Measurements from ENCODE around the gene GPR180. TPM values are rescaled to one million over a fixed set of nuclear protein-coding genes. Genes with fewer than 3 reads are reported as not detected.

The GPR180 gene
- total and polyA plus RNA-seq, 4 donors: 1.7 to 7.0 (median 3.9) TPM

DNA sequence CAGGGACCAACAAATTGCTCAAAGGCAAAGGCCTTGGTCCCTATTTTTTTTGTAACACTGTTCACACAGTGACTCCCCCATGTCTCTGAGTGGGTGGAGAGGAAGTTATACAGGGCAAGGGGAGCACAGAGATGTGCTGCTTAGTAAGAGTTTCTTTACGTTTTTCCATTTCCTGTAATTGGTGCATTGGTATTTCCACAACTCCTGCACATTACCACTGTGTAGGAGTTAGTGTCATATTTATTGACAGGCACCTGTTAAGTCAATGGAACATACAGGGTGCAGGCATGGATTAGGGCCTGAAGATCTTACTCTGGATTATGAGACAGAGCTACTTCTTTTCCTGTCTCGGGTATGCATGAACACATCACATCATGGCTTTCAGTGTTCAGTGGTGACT is 65.5 kb downstream of the GPR180 start:
- peaks cover 0 to 6% (median 0%) of the 10 kb centered on the region in 5 donors for H3K4me1 ChIP-seq (ENCODE audit: control insufficient read depth in 5 of 5, insufficient read depth in 5 of 5, low read length in 5 of 5)
- no peak for DNase-seq
- 56 to 62% methylated on average over 2 of the region's 2 CpGs for WGBS, 2 donors
- H3K9me3 ChIP-seq (ENCODE audit: control insufficient read depth in 4 of 4, insufficient read depth in 3 of 4, low read length in 3 of 4): peaks cover 0 to 2% (median 0%) of the 10 kb centered on the region in 4 donors
- no peak overlapping the region for H3K27ac ChIP-seq (ENCODE audit: low read depth in 1 of 2, low read length in 1 of 2)
- H3K36me3 ChIP-seq (ENCODE audit: control insufficient read depth in 4 of 4, insufficient read depth in 4 of 4, low read length in 4 of 4): no peaks in the 10 kb centered on the region
- peaks cover 0 to 46% (median 30%) of the 10 kb centered on the region in 3 donors for H3K27me3 ChIP-seq (ENCODE audit: control insufficient read depth in 3 of 3, insufficient read depth in 3 of 3, low read length in 2 of 3)
- no peak for ATAC-seq (ENCODE audit: insufficient read depth, low FRiP score)
- TF ChIP-seq, protein P1, sequence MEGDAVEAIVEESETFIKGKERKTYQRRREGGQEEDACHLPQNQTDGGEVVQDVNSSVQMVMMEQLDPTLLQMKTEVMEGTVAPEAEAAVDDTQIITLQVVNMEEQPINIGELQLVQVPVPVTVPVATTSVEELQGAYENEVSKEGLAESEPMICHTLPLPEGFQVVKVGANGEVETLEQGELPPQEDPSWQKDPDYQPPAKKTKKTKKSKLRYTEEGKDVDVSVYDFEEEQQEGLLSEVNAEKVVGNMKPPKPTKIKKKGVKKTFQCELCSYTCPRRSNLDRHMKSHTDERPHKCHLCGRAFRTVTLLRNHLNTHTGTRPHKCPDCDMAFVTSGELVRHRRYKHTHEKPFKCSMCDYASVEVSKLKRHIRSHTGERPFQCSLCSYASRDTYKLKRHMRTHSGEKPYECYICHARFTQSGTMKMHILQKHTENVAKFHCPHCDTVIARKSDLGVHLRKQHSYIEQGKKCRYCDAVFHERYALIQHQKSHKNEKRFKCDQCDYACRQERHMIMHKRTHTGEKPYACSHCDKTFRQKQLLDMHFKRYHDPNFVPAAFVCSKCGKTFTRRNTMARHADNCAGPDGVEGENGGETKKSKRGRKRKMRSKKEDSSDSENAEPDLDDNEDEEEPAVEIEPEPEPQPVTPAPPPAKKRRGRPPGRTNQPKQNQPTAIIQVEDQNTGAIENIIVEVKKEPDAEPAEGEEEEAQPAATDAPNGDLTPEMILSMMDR (IDR thresholded peaks at IDR 0.05; ENCODE audit: control extremely low read depth, extremely low read depth): no peak
- H3K4me3 ChIP-seq: no peak overlapping the region
- H3K9ac ChIP-seq (ENCODE audit: insufficient read depth in 1 of 2, low read length in 2 of 2): no peak overlapping the region

GRCh38 chr13:94672400-94672799 is 70.7 kb downstream of the GPR180 start:
- Histone ChIP-seq H3K9me3 (ENCODE audit: control insufficient read depth in 4 of 4, insufficient read depth in 3 of 4, low read length in 3 of 4) (no peaks in the 10 kb centered on the region), H3K9ac (ENCODE audit: insufficient read depth in 1 of 2, low read length in 2 of 2) (no peak overlapping the region), H3K27me3 (ENCODE audit: control insufficient read depth in 3 of 3, insufficient read depth in 3 of 3, low read length in 2 of 3) (peaks cover under 1 to 10% (median 3%) of the 10 kb centered on the region in 3 donors), H3K36me3 (ENCODE audit: control insufficient read depth in 4 of 4, insufficient read depth in 4 of 4, low read length in 4 of 4) (no peaks in the 10 kb centered on the region), H3K4me3 (no peak overlapping the region), H3K4me1 (ENCODE audit: control insufficient read depth in 5 of 5, insufficient read depth in 5 of 5, low read length in 5 of 5) (no peaks in the 10 kb centered on the region), H3K27ac (ENCODE audit: low read depth in 1 of 2, low read length in 1 of 2) (no peak overlapping the region)
- 80 to 94% methylated on average over 2 of the region's 2 CpGs for WGBS, 2 donors
- TF ChIP-seq, protein P1 (IDR thresholded peaks at IDR 0.05; ENCODE audit: control extremely low read depth, extremely low read depth): no peak
- DNase-seq (no peak), ATAC-seq (ENCODE audit: insufficient read depth, low FRiP score) (no peak)

- no peak for ATAC-seq (ENCODE audit: insufficient read depth, low FRiP score)
- WGBS, 2 donors: 57 to 71% methylated on average over 5 of the region's 5 CpGs
These were observed 72.2 kb downstream of the GPR180 start for GRCh38 chr13:94673851-94674250.

More at GRCh38 chr13:94673851-94674250, 72.2 kb downstream of the GPR180 start:
- no peak overlapping the region for H3K9ac ChIP-seq (ENCODE audit: insufficient read depth in 1 of 2, low read length in 2 of 2)
- H3K27me3 ChIP-seq (ENCODE audit: control insufficient read depth in 3 of 3, insufficient read depth in 3 of 3, low read length in 2 of 3): peaks cover 2 to 10% (median 3%) of the 10 kb centered on the region in 3 donors
- no peaks in the 10 kb centered on the region for H3K36me3 ChIP-seq (ENCODE audit: control insufficient read depth in 4 of 4, insufficient read depth in 4 of 4, low read length in 4 of 4)
- no peak for DNase-seq
- H3K9me3 ChIP-seq (ENCODE audit: control insufficient read depth in 4 of 4, insufficient read depth in 3 of 4, low read length in 3 of 4): no peaks in the 10 kb centered on the region
- no peaks in the 10 kb centered on the region for H3K4me1 ChIP-seq (ENCODE audit: control insufficient read depth in 5 of 5, insufficient read depth in 5 of 5, low read length in 5 of 5)
- no peak overlapping the region for H3K27ac ChIP-seq (ENCODE audit: low read depth in 1 of 2, low read length in 1 of 2)
- TF ChIP-seq, protein P1 (IDR thresholded peaks at IDR 0.05; ENCODE audit: control extremely low read depth, extremely low read depth): no peak
- no peak overlapping the region for H3K4me3 ChIP-seq

Data from lung (tissue), 12 donors.